ENCODE results near the gene FXN. TPM values are rescaled to one million over a fixed set of nuclear protein-coding genes. Genes with fewer than 3 reads are reported as not detected.
A peak's percentile ranks its signal among the peaks of the same experiment; 100 is the strongest.
"Not testable (repeated sequence)": the region's sequence is repeated elsewhere in the genome, so short reads cannot be mapped to it uniquely, and the experiment has no call there.

The FXN gene
- total RNA-seq, 2 experiments from 2014 or later, result 27.2 to 32.0 TPM

DNA sequence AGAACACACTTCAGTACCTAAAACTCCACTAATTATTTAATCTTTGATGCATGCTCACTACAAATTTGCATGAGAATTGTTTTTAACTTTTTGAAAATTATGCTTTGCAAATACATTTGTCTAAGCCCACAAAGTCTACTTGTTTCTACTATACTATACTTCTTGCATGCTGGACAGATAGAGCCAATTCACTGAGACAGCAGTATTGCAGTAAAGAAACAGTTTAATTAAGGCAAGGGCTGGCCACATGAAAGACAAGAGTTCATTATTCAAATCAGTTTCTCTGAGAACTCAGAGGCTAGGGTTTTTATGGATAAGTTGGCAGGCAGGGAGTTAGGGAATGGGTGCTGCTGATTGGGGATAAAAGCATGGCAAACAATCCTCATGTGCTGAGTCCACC, 6.0 kb upstream of the FXN start:
- DNase-seq, result no peak
- Mint-ChIP-seq H3K36me3 (ENCODE audit: low read depth) (peaks cover 18% of the 10 kb centered on the region), H3K27ac (peak overlapping the region; percentile 84), H3K4me3 (no peak overlapping the region), H3K4me1 (peaks cover 61% of the 10 kb centered on the region), H3K9me3 (peaks cover 15% of the 10 kb centered on the region), H3K27me3 (no peaks in the 10 kb centered on the region)
- POLR2A ChIA-PET, result no interaction called here
- CTCF ChIA-PET, result interaction anchor here (2.0 kb wide), 1 partner anchor 17 kb away, joined by 5 read pairs; no protein-coding TSS in a partner anchor

GRCh38 chr9:69030851-69031645, 4.5 kb upstream of the FXN start:
- ChIA-PET CTCF (interaction anchor here (0.5 to 2.0 kb wide), 4 partner anchors 18 to 222 kb away, joined by 3 to 5 read pairs (median 4); no protein-coding TSS in a partner anchor), POLR2A (no interaction called here)
- H3K4me3 Mint-ChIP-seq, result no peak overlapping the region
- H3K4me1 Mint-ChIP-seq, result peaks cover 61% of the 10 kb centered on the region
- peaks cover 15% of the 10 kb centered on the region for H3K9me3 Mint-ChIP-seq
- H3K27ac Mint-ChIP-seq, result no peak overlapping the region
- no peaks in the 10 kb centered on the region for H3K27me3 Mint-ChIP-seq
- peaks cover 18% of the 10 kb centered on the region for H3K36me3 Mint-ChIP-seq (ENCODE audit: low read depth)
- DNase-seq, result no peak

DNA sequence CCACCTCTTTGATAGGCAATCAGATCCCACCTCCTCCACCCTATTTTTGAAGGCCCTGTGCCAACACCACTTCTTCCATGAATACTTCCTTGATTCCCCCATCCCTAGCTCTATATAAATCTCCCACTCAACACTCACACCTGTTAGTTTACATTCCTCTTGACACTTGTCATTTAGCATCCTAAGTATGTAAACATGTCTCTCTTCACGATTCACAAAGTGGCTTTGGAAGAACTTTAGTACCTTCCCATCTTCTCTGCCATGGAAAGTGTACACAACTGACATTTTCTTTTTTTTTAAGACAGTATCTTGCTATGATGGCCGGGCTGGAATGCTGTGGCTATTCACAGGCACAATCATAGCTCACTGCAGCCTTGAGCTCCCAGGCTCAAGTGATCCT, 1.5 kb upstream of the FXN start:
- peaks cover 14% of the 10 kb centered on the region for H3K36me3 Mint-ChIP-seq (ENCODE audit: low read depth)
- no peak for DNase-seq
- no peak overlapping the region for H3K4me3 Mint-ChIP-seq
- H3K9me3 Mint-ChIP-seq, result peaks cover 11% of the 10 kb centered on the region
- H3K4me1 Mint-ChIP-seq, result peaks cover 49% of the 10 kb centered on the region
- ChIA-PET CTCF (interaction anchor here (0.7 to 2.8 kb wide), 3 partner anchors 12 to 257 kb away, joined by 3 to 32 read pairs (median 3); no protein-coding TSS in a partner anchor), POLR2A (no interaction called here)
- H3K27ac Mint-ChIP-seq, result no peak overlapping the region
- no peaks in the 10 kb centered on the region for H3K27me3 Mint-ChIP-seq

DNA sequence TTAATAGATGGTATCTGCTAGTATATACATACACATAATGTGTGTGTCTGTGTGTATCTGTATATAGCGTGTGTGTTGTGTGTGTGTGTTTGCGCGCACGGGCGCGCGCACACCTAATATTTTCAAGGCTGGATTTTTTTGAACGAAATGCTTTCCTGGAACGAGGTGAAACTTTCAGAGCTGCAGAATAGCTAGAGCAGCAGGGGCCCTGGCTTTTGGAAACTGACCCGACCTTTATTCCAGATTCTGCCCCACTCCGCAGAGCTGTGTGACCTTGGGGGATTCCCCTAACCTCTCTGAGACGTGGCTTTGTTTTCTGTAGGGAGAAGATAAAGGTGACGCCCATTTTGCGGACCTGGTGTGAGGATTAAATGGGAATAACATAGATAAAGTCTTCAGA, 757 bp downstream of the FXN start:
- DNase-seq, result peak; percentile 13
- peak overlapping the region; percentile 92 for H3K27ac Mint-ChIP-seq
- POLR2A ChIA-PET, result no interaction called here
- H3K36me3 Mint-ChIP-seq (ENCODE audit: low read depth), result peaks cover 3% of the 10 kb centered on the region
- CTCF ChIA-PET, result interaction anchor here (0.6 to 2.8 kb wide), 24 partner anchors 10 to 494 kb away, joined by 3 to 32 read pairs (median 5); no protein-coding TSS in a partner anchor
- H3K27me3 Mint-ChIP-seq, result no peaks in the 10 kb centered on the region
- peaks cover 26% of the 10 kb centered on the region for H3K4me1 Mint-ChIP-seq
- H3K4me3 Mint-ChIP-seq, result peak overlapping the region; percentile 87
- no peaks in the 10 kb centered on the region for H3K9me3 Mint-ChIP-seq

DNA sequence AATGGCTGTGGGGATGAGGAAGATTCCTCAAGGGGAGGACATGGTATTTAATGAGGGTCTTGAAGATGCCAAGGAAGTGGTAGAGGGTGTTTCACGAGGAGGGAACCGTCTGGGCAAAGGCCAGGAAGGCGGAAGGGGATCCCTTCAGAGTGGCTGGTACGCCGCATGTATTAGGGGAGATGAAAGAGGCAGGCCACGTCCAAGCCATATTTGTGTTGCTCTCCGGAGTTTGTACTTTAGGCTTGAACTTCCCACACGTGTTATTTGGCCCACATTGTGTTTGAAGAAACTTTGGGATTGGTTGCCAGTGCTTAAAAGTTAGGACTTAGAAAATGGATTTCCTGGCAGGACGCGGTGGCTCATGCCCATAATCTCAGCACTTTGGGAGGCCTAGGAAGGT, 1.2 kb downstream of the FXN start:
- CTCF ChIA-PET, result interaction anchor here (1.0 to 2.8 kb wide), 14 partner anchors 9 to 168 kb away, joined by 3 to 32 read pairs (median 6); no protein-coding TSS in a partner anchor
- Mint-ChIP-seq H3K27me3 (no peaks in the 10 kb centered on the region), H3K9me3 (no peaks in the 10 kb centered on the region), H3K4me1 (peaks cover 22% of the 10 kb centered on the region), H3K36me3 (ENCODE audit: low read depth) (peaks cover 3% of the 10 kb centered on the region), H3K4me3 (peak overlapping the region; percentile 87), H3K27ac (peak overlapping the region; percentile 92)
- POLR2A ChIA-PET, result no interaction called here
- no peak for DNase-seq

DNA sequence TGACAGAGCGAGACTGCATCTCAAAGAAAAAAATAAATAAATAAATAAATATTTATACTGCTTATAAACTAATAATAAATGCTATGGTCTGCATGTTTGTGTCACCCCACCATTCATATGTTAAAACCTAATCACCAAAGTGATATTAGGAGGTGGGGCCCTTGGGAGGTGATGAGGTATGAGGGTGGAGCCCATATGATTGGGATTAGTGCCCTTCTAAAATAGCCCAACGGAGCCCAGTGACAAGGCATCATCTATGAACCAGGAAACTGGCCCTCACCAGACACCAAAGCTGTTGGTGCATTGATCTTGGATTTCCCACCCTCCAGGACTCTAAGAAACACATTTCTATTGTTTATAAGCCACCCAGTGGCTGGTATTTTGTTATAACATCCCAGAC, 5.1 kb downstream of the FXN start:
- Mint-ChIP-seq H3K4me3 (no peak overlapping the region), H3K4me1 (peaks cover 37% of the 10 kb centered on the region), H3K27ac (no peak overlapping the region), H3K9me3 (no peaks in the 10 kb centered on the region), H3K27me3 (no peaks in the 10 kb centered on the region), H3K36me3 (ENCODE audit: low read depth) (peaks cover 8% of the 10 kb centered on the region)
- ChIA-PET POLR2A (no interaction called here), CTCF (no interaction called here)
- no peak for DNase-seq

- ChIA-PET POLR2A (interaction anchor here (0.5 kb wide), 1 partner anchor 42 kb away, joined by 3 read pairs; no protein-coding TSS in a partner anchor), CTCF (interaction anchor here (0.9 to 5.4 kb wide), 6 partner anchors 9 to 151 kb away, joined by 3 to 32 read pairs (median 4); partner anchors contain the start of gene FXN)
- Mint-ChIP-seq H3K36me3 (ENCODE audit: low read depth) (peaks cover 25% of the 10 kb centered on the region), H3K4me3 (no peak overlapping the region), H3K4me1 (peaks cover 38% of the 10 kb centered on the region), H3K27me3 (no peaks in the 10 kb centered on the region), H3K27ac (peak overlapping the region; percentile 78), H3K9me3 (no peaks in the 10 kb centered on the region)
- DNase-seq, result peak; percentile 39
Measured at GRCh38 chr9:69044240-69045219, 9.0 kb downstream of the FXN start.

DNA sequence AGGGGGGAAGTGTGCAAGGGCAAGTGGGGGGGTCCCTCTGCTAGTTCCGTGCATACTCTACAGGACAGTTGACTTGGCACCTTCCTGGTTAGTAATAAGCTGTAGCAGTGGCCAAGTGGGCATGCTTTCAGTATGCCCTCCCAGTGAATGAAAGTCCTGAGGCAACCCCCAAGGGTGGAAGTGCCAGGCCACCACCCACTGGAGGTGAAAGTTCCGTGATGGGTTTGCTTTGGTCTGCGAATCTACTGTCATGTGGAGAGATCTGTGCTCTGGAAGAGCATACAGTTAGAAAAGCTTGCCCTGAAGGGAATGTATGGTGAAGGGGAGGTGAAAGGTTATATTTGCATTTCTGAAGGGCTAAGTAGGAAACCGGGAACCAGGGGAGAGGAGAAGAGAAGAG, 10.3 kb downstream of the FXN start:
- no peaks in the 10 kb centered on the region for H3K9me3 Mint-ChIP-seq
- DNase-seq, result no peak
- CTCF ChIA-PET, result interaction anchor here (0.7 to 5.4 kb wide), 5 partner anchors 8 to 326 kb away, joined by 3 to 32 read pairs (median 4); partner anchors contain the start of gene FXN
- H3K27ac Mint-ChIP-seq, result no peak overlapping the region
- H3K27me3 Mint-ChIP-seq, result no peaks in the 10 kb centered on the region
- POLR2A ChIA-PET, result no interaction called here
- peaks cover 38% of the 10 kb centered on the region for H3K4me1 Mint-ChIP-seq
- peaks cover 25% of the 10 kb centered on the region for H3K36me3 Mint-ChIP-seq (ENCODE audit: low read depth)
- no peak overlapping the region for H3K4me3 Mint-ChIP-seq

- H3K36me3 Mint-ChIP-seq (ENCODE audit: low read depth), result peaks cover 22% of the 10 kb centered on the region
- H3K4me1 Mint-ChIP-seq, result peaks cover 38% of the 10 kb centered on the region
- H3K27me3 Mint-ChIP-seq, result no peaks in the 10 kb centered on the region
- H3K9me3 Mint-ChIP-seq, result no peaks in the 10 kb centered on the region
- DNase-seq, result no peak
- ChIA-PET POLR2A (no interaction called here), CTCF (interaction anchor here (1.0 to 5.4 kb wide), 2 partner anchors 11 to 13 kb away, joined by 3 to 32 read pairs; partner anchors contain the start of gene FXN)
- no peak overlapping the region for H3K4me3 Mint-ChIP-seq
- no peak overlapping the region for H3K27ac Mint-ChIP-seq
Measured at GRCh38 chr9:69046723-69047122, 11.2 kb downstream of the FXN start.

DNA sequence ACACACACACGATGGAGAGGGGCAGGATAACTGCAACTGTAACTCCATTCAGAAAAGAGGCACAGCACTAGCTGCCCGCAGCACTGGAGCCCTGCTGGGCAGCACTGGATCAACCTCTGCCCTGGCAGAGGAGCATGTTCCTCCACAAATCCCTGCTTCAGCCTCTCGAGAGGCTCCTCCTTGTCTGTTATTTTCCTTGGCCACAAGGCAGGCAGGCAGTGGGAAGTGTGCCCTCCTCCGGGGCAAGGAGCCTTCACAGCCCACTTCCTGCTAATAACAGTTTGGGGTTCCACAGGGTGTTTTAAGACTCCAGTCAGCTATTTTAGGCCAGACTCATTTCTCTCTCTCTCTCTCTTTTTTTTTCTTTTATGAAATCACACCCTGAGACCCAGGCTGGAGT, 11.8 kb downstream of the FXN start:
- CTCF ChIA-PET, result interaction anchor here (0.8 to 5.4 kb wide), 3 partner anchors 12 to 126 kb away, joined by 3 to 32 read pairs (median 3); partner anchors contain the start of genes FXN and TJP2
- Mint-ChIP-seq H3K27ac (peak overlapping the region; percentile 13), H3K4me3 (no peak overlapping the region), H3K9me3 (no peaks in the 10 kb centered on the region), H3K36me3 (ENCODE audit: low read depth) (peaks cover 22% of the 10 kb centered on the region), H3K27me3 (no peaks in the 10 kb centered on the region), H3K4me1 (peaks cover 38% of the 10 kb centered on the region)
- DNase-seq, result no peak
- POLR2A ChIA-PET, result no interaction called here

DNA sequence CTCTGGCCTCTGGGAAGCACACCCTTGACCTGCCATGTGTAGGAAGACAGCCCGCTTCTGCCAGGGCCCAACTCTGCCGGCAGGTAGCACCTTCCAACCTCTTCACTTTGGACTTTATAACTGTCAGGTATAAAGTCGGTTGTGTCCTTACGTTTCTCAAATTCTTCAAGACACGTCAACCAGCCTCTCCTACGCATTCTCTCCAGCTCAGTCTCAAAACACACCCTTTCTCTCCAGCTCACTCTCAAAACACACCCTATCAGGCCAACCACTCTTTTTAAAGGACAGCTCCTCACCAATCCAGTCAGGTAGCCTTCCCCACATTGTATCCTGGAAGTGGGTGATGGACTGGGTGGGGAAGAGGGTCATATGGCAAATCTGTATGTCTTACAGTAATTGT, 13.5 kb downstream of the FXN start:
- Mint-ChIP-seq H3K4me1 (peaks cover 26% of the 10 kb centered on the region), H3K9me3 (no peaks in the 10 kb centered on the region), H3K36me3 (ENCODE audit: low read depth) (peaks cover 18% of the 10 kb centered on the region), H3K27ac (peak overlapping the region; percentile 1), H3K27me3 (no peaks in the 10 kb centered on the region), H3K4me3 (no peak overlapping the region)
- no peak for DNase-seq
- ChIA-PET CTCF (interaction anchor here (1.1 kb wide), 1 partner anchor 13 kb away, joined by 5 read pairs; the partner anchor contains the start of gene FXN), POLR2A (no interaction called here)

DNA sequence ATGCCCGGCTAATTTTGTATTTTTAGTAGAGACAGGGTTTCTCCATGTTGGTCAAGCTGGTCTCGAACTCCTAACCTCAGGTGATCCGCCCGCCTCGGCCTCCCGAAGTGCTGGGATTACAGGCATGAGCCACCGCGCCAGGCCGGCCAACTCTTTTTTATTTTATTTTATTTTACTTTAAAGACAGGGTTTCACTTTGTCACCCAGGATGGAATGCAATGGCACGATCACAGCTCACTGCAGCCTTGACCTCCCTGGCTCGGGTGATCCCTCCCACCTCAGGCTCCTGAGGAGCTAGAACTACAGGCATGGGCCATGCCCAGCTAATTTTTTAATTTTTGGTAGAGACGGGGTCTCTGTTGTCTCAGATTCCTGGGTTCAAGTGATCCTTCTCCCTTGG, 15.4 kb downstream of the FXN start:
- Mint-ChIP-seq H3K4me1 (peaks cover 14% of the 10 kb centered on the region), H3K36me3 (ENCODE audit: low read depth) (peaks cover 23% of the 10 kb centered on the region)
- CTCF ChIA-PET, result interaction anchor here (0.6 to 3.7 kb wide), 4 partner anchors 8 to 323 kb away, joined by 3 to 15 read pairs (median 6); partner anchors contain the start of gene FXN
- DNase-seq, H3K4me3 Mint-ChIP-seq, POLR2A ChIA-PET, H3K27ac Mint-ChIP-seq, H3K9me3 Mint-ChIP-seq, H3K27me3 Mint-ChIP-seq: not testable (repeated sequence)
